K562 (cell line): Measurements from ENCODE around the gene CA5B. TPM values are rescaled to one million over a fixed set of nuclear protein-coding genes. Genes with fewer than 3 reads are reported as not detected.

Source experiments
- CEBPZ ChIP-seq: fragments of 150-350 bp; IDR thresholded peaks from 2 replicates; pipeline ENCODE4 v1.6.1; 2014; ENCODE audit warnings: low read depth, mild to moderate bottlenecking, low read length, borderline replicate concordance
- FOXM1 ChIP-seq, 2 experiments: fragments of 450-650 bp in 1 of 2; sonication (generic) in 1 of 2; formaldehyde crosslinking in 1 of 2; IDR thresholded peaks; 2 replicates each; pipeline versions ENCODE4 v1.6.1 to v1.9.0; 2017 to 2022; ENCODE audit warnings: low read depth in 2 of 2, mild to moderate bottlenecking in 2 of 2, missing genetic modification reagents in 1 of 2, moderate library complexity in 1 of 2
- HMG20A ChIP-seq: fragments of 450-650 bp; formaldehyde crosslinking; conservative IDR thresholded peaks from 2 replicates; pipeline ENCODE4 v1.4.0; 2020; ENCODE audit warnings: mild to moderate bottlenecking, mixed read lengths
- HNRNPH1 ChIP-seq: fragments of 200-400 bp; formaldehyde crosslinking; optimal IDR thresholded peaks from 2 replicates; pipeline ENCODE3; 2017; ENCODE audit warnings: low read depth, mild to moderate bottlenecking, low read length, moderate library complexity
- MYC ChIP-seq, 2 experiments: fragments of 250-450 bp in 1 of 2; sonication (Bioruptor Pico) in 1 of 2; IDR thresholded peaks; 2 replicates each; pipeline versions ENCODE4 v1.5.1 to v1.6.1; 2012 to 2021; ENCODE audit warnings: low read depth in 2 of 2, borderline replicate concordance in 1 of 2, improper control_type of control experiment in 1 of 2, low read length in 1 of 2, mild to moderate bottlenecking in 1 of 2, moderate library complexity in 1 of 2
- SAFB ChIP-seq: fragments of 200-400 bp; formaldehyde crosslinking; IDR thresholded peaks from 2 replicates; pipeline ENCODE4 v1.6.1; 2017; ENCODE audit warnings: low read depth, low read length, borderline replicate concordance
- SP1 ChIP-seq: sonication (generic); formaldehyde crosslinking; IDR thresholded peaks from 2 replicates; pipeline ENCODE4 v1.8.1; 2022; ENCODE audit warnings: mild to moderate bottlenecking, missing genetic modification reagents
- polyA plus RNA-seq, 8 experiments: library from polyadenylated mRNA; depleted of rRNA in 4 of 8; stranded (reverse) in 5 of 8; unstranded in 3 of 8; fragments of >200 nt; fragmentation: Nextera tagmentation in 2 of 8; fragmentation: Illumina TruSeq in 1 of 8; extraction: Ambion mirVana in 2 of 8; extraction: Trizol in 1 of 8; gene quantifications; 2 replicates each; pipeline versions ENCODE4 v1.2.1 to v1.2.3, GENCODE V29; 2011 to 2014; ENCODE audit warnings: inconsistent platforms in 1 of 8, missing spikeins in 1 of 8
- total RNA-seq, 7 experiments: library from RNA; depleted of rRNA in 6 of 7; stranded (reverse); fragments of >200 nt in 6 of 7; fragmentation: Illumina TruSeq in 2 of 7; extraction: Trizol in 2 of 7; gene quantifications; 2 replicates each; pipeline versions ENCODE4 v1.2.1 to v1.2.3, GENCODE V29; 2011 to 2021; ENCODE audit warnings: low replicate concordance in 1 of 7
- TF ChIP-seq, protein P1 (sequence below): fragments of 450-650 bp; formaldehyde crosslinking; IDR thresholded peaks from 2 replicates; pipeline ENCODE4 v1.4.0; 2022; ENCODE audit warnings: mild to moderate bottlenecking, moderate library complexity
- TF ChIP-seq, protein P2 (sequence below): fragments of 450-650 bp; IDR thresholded peaks from 2 replicates; pipeline ENCODE4 v1.6.1; 2016; ENCODE audit warnings: low read depth, mild to moderate bottlenecking, moderate library complexity

The CA5B gene
- total and polyA plus RNA-seq, 9 of the 15 experiments (the other 6 are each of a cell fraction or from before 2014, with no cell fraction given): 0.55 to 3.7 (median 2.6) TPM

- TF ChIP-seq, protein P1, sequence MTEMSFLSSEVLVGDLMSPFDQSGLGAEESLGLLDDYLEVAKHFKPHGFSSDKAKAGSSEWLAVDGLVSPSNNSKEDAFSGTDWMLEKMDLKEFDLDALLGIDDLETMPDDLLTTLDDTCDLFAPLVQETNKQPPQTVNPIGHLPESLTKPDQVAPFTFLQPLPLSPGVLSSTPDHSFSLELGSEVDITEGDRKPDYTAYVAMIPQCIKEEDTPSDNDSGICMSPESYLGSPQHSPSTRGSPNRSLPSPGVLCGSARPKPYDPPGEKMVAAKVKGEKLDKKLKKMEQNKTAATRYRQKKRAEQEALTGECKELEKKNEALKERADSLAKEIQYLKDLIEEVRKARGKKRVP (CRISPR knock-in tag): no peak
- TF ChIP-seq, protein P2, sequence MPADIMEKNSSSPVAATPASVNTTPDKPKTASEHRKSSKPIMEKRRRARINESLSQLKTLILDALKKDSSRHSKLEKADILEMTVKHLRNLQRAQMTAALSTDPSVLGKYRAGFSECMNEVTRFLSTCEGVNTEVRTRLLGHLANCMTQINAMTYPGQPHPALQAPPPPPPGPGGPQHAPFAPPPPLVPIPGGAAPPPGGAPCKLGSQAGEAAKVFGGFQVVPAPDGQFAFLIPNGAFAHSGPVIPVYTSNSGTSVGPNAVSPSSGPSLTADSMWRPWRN: no peak
- TF ChIP-seq SAFB (no peak), HMG20A (CRISPR knock-in tag) (no peak), FOXM1 (IDR thresholded peaks at IDR 0.05; ENCODE audit: low read depth) (no peak), FOXM1 (CRISPR knock-in tag; IDR thresholded peaks at IDR 0.05; ENCODE audit: low read depth) (no peak), MYC (IDR thresholded peaks at IDR 0.05; ENCODE audit: low read depth, low read length) (no peak), MYC (CRISPR knock-in tag; IDR thresholded peaks at IDR 0.05; ENCODE audit: borderline replicate concordance, low read depth) (no peak), CEBPZ (no peak), SP1 (CRISPR knock-in tag) (no peak), HNRNPH1 (no peak)
Measured at GRCh38 chrX:15721911-15722310, 16.2 kb upstream of the CA5B start (continued).
